ENCODE measurements around the gene ELMOD1.
A peak's percentile ranks its signal among the peaks of the same experiment; 100 is the strongest.

ELMOD1 gene

GRCh38 chr11:107587306-107587979, 3.5 kb upstream of the ELMOD1 start:
- DNase-seq = peak; percentile 66

GRCh38 chr11:107591378-107592230, 657 bp downstream of the ELMOD1 start:
- DNase-seq = no peak

GRCh38 chr11:107592231-107592590, 1.3 kb downstream of the ELMOD1 start:
- DNase-seq = no peak

DNA sequence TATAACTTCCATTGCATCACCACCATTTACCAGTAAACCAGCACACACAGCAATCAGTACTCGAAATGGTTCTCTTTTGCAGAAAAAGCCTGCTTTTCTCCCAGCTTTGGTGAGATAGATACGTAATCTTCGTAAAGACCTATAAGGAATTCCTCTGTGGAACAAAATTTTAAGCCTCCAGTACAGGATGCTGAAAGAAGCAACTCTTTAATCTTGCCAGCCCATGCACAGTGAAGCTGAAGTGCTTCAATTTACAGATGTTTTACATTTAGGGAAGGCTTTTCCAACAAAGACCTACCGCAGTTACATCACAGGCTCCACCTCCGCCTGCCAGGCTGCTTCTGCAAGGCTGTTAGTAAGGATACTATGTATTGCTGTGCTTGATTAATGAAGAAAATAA, 1.9 kb downstream of the ELMOD1 start:
- DNase-seq = peak; percentile 37

DNA sequence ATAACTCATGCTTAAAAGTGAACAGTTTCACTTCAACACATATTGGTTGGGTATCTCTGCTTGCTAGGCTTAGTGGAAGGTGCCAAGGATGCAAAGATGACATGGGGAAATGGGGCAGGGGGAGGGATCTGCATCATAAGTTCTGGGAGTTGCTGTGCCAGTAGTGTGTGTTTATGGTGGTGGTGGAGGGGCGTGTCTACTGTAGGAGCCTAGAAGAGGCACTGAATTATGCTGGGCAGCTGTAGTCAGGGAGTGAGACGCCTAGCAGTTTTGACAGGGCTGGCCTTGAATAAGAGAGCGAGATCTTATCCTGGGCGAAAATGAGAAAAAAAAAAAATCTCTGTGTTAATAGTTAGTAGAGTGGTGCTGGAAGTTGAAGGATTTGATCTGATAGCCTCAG, 3.0 kb downstream of the ELMOD1 start:
- no peak for DNase-seq

GRCh38 chr11:107594736-107595135, 3.8 kb downstream of the ELMOD1 start:
- no peak for DNase-seq

DNA sequence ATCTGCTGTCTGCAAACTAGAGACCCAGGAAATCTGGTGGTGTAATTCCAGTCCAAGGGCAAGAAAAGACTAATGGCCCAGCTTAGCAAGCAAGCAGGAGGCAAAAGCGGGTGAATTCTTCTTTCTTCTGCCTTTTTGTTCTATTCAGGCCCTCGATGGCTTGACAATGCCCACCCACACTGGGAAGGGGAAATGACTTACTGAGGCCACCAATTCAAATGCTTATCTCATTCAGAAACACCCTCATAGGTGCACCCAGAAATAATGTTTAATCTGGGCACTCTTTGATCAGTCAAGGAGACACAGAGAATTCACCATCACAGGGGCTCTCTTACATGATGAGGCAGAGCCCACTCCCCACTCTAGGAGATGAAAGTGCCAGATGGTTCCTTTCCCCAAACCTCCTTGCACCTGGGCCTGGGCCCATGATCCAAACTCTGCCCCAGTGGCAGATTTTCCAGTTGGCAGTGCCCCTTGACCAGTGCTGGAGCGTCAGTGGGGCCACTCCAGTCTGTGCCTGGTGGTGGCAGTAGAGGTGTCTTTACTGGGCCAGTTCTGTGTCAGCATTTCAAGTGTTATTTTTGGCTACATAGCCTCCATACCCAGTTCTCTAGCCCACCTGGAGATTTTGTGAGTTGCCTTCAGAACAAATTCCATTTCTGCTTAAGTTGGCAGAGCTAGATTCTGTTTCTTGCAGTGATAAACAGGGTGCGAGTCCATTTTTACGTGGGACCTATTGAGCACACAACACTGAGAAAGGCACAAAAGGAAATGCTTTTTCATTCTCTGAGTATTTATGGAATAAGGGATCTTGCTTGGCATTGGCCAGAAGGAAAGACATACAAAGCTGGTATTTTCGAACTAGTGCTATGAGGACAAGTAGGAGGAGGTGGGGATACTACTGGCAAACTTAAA, 7.5 kb downstream of the ELMOD1 start:
- DNase-seq = no peak

DNA sequence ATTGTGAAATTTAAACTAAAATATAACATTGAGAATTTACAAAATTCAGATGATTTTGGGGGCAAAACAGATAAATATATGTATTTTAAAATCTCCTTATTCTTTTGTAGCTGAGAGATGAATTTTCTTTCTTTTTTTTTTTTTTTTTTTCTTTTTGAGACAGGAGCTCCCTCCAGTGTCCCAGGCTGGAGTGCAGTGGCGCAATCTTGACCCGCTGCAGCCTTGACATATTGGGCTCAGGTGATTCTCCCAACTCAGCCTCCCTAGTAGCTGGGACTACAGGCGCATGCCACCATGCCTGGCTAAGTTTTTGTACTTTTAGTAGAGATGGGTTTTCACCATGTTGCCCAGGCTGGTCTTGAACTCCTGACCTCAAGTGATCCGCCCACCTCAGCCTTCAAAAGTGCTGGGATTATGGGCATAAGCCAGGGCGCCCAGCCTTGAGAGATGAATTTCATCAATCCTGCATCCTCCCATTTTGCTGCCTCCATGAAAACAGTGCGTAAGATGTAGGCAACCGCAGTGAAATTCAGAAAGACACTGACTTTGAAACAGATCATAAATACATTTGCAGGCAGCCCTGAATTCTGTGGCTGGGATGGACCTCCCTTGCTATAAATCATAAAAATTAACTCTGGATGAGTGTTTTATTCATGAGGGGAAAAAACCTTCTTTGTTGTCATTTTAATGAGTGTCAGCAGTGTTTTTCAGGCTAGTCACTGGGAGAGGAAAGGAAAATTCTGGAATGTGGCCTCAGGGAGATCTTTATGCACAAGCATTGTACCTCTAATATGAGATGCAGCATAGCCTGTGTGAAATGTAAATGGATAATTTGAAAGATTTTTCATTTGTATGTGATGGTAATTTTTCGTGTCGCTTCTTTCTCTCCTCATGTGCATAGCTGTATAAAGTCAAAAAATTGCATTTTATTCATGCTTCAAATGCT, 14.4 kb downstream of the ELMOD1 start:
- no peak for DNase-seq

- DNase-seq = no peak
Measured at GRCh38 chr11:107606141-107606540, 15.2 kb downstream of the ELMOD1 start.

- DNase-seq = no peak
Measured at GRCh38 chr11:107608809-107609208, 17.9 kb downstream of the ELMOD1 start.

DNA sequence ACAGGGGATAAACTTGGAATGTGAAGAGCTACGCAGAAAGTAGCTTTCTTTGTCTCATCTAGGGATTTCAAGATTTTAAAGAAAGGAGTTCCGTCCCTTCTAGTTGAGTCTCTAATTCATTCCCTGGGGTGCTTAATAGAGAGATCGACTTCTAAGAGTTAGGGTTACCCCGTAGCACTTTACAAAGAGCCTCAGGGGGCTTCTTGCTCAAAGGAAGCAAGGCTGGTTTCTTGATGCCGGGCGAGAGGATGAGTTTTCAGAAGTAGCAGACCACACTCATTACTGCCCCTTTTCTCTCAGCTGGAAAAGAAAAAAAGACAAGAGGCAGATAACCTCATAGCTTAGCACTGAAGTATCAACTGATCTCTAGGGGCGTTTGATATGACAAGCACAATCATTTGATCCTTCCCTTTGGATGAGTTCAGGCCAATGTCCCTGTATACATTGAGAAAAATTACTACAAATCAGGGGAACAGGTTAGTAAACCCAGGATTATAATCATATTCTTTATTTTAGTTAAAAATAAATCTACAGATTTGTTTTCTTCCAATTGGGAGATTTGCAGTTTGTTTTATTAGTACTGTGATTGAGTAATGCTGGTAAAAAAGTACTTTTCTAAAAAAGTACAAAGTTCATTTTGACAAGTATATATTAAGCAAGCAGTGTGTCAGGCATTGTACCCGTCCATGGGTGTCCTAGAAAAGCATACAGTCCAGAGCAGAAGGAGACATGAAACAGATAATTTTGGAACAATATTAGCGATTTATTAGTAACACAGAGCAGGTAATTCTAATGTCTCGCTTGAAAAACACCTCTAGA, 18.7 kb downstream of the ELMOD1 start:
- DNase-seq = no peak

- no peak for DNase-seq
Measured at GRCh38 chr11:107612445-107612844, 21.5 kb downstream of the ELMOD1 start.

GRCh38 chr11:107619926-107620325, 29.0 kb downstream of the ELMOD1 start:
- DNase-seq = peak; percentile 28

GRCh38 chr11:107621081-107621480, 30.1 kb downstream of the ELMOD1 start:
- no peak for DNase-seq

DNA sequence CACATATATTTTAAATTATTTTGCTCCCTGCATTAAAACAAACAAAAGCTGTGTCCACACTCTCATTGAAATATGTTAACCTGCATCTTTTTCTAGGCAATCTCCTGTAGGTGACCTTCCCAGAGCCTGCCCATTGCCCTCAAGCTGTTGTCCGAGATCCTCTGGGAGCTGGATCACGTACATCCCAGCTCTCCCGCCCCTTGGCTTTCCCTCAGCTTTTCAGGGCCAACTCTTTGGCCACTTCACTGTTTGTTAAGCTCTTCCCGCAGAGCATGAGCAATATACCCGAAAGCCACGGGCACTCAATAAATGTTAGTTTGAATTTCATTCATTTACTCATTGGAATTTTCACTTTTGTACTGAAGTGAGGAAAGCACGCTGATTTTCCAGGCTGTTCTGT, 32.2 kb downstream of the ELMOD1 start:
- no peak for DNase-seq

- DNase-seq = no peak
Measured at GRCh38 chr11:107624983-107625684, 34.2 kb downstream of the ELMOD1 start.

DNA sequence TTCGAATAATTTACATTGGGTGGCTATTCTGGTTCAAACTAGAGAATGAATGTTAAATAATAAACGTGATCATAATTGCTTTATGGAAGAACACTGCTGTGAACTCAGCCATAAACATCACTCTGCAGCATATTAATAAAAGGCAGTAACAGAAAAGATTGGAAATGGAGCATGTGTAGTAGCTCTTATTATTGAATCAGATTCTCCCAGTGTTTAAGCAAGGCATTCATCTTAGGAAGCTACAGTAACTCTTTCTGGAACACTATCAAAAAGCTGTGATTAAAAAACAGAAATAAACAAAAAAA, 34.7 kb downstream of the ELMOD1 start:
- no peak for DNase-seq

DNA sequence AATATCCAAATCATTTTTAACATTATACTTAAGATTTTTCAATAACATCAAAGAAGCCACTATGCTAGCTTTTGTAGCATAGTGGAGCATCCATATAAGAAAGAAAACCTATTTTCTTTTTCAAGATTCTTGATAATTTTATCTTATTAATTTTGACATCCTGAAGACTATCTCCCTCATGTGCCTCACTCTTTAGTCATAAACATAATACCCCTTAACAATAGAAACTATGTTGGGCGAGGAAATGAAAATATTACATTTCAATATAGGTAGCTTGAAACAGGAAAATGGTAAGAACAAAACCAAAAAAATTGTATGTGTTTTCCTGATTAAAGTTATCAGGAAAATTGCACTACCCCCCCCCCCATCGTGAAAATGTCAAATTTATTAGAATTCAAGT, 40.1 kb downstream of the ELMOD1 start:
- DNase-seq = no peak

DNA sequence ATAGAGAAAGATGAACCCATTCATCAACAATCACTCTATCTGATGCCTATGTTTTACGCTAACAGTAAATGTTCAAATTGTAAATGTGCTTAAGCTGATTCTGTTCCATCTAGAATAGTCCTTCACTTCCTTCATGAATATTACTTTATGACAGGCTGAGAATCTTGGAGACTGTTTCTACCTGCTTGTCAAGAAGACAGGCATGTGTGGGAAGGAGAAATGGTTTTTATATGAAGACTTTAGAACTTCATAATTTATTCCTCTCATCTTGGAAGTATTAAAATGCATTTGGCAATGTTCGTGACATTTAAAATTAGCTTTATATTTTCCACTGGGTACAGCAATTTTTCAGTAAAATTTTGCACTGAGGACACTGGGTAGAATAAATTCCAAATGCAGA, 41.0 kb downstream of the ELMOD1 start:
- no peak for DNase-seq

DNA sequence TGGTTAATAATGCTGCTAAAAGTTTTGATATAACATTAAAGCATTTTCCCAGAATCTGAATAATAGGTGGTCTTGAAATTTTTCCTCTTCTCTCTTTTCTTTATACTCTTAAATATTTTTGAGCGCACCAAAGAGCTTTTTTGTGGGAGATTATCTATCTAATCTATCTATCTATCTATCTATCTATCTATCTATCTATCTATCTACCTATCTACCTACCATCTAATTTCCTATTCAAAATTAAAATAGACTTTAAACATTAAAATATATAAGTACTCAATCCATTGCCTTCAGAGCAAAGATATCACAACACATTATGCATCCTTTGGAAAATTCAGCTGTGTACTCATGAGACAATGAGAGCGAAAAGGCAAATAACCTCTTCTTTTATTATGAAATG, 55.8 kb downstream of the ELMOD1 start:
- DNase-seq = no peak

DNA sequence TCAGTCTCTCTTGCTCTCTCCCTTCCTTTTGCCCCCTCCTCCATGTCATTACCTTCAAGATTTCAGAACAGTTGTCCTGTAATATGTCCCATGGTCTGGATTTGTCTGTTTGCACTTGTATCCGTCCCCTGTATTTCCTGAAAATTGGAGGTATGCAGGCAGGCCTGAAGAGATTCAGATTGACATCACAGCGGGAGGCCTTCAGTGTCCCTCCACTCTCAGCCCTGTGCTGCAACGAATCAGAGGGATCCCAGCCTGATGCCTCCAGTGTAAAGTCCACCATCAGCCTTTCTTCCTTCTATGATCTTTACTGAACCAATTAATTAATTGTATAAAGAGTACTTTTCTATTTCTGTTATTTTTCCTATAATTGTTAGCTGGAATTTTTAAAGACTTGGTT, 57.3 kb downstream of the ELMOD1 start:
- no peak for DNase-seq
